Embryonic facial prominence (tissue), 1 donor: ENCODE data around the gene GABRG3.
A peak's percentile ranks its signal among the peaks of the same experiment; 100 is the strongest.
"Not testable (repeated sequence)": the region's sequence is repeated elsewhere in the genome, so short reads cannot be mapped to it uniquely, and the experiment has no call there.

Experiments
- DNase-seq: peaks from one replicate; pipeline ENCODE4 v3.0.0-alpha.2; 2016; ENCODE audit errors: extremely low spot score

Gene GABRG3

GRCh38 chr15:26996250-26996649, 25.3 kb downstream of the GABRG3 start:
- DNase-seq: no peak

- not testable (repeated sequence) for DNase-seq
Observed at GRCh38 chr15:27003003-27003402, 32.0 kb downstream of the GABRG3 start.

DNA sequence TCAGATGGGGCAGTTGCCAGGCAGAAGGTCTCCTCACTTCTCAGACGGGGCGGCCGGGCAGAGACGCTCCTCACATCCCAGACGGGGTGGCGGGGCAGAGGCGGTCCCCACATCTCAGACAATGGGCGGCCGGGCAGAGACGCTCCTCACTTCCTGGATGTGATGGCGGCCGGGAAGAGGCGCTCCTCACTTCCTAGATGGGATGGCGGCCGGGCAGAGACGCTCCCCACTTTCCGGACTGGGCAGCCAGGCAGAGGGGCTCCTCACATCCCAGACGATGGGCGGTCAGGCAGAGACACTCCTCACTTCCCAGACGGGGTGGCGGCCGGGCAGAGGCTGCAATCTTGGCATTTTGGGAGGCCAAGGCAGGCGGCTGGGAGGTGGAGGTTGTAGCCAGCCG, 33.2 kb downstream of the GABRG3 start:
- not testable (repeated sequence) for DNase-seq

GRCh38 chr15:27017168-27017809, 46.3 kb downstream of the GABRG3 start:
- DNase-seq: peak; percentile 71

DNA sequence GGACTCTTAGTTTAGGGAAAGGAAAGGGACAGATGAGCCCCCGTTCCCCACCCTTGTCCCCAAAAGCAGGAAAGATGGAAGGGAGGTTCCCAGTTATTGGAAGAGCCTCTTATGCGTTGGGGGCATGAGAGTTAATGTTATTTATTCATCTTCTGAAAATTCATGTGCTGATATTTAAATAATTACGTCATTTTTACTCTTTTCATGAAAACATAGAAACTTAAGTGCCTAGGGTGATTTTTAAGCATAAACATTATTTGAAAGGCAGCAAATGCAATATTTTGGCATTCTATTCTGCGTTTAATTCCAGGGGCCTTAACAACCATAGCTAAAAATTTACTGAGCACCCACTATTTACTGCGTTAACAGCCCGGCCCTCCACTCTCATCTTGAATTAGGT, 48.7 kb downstream of the GABRG3 start:
- DNase-seq: no peak

DNA sequence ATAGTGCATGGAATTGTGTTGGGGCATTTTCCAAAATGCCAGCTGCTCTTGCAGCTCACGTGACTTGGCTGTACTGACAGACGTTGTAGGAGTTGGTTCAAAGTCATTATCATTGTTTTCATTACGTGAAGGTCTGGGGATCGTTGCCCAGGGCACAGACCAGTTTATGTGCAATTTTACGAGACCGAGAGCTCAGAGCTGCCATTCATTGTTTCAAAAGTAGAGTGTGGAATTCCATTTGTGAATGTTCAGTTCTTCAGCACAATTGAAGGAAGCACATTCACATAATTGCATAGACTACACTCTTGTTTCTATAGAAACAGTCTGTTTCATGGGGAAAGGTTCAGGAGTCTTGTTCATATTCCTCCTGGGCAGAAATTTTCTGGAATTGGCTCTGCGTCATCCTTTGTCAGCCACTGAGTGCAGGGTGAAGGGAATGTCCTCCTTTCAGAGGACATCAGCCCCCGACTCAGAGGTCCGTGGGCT, 54.5 kb downstream of the GABRG3 start:
- no peak for DNase-seq

- DNase-seq: no peak
Observed at GRCh38 chr15:27027229-27027628, 56.2 kb downstream of the GABRG3 start.

DNA sequence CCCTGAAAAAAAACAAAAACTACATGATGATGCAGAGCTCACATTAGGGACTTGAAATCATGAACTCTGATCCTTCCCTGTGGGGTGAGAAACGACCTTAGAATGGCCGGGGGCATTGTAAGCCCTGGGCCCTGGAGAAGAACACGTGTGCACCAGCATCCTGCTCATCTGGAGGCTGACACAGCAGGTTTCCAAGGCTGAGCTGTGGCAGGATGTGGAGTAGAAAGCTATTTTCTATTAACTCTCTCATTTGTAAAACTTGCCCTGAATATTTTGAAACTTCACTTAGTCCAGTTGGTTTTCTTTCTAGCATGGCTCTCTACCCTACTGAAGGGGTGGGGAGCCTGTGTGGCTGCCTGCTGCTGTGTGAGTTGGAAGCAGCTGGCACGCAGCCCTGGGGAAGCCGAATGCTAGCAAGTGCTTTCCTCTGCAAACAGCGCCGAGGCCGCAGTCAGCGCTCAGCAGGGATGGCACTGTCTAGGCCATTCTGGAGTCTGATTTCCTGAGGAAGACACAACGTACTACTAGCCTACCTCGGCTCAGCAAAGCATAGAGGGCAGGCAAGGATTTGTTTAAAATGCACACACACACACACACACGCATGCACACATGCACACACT, 58.0 kb downstream of the GABRG3 start:
- DNase-seq: no peak

GRCh38 chr15:27036210-27036609, 65.2 kb downstream of the GABRG3 start:
- no peak for DNase-seq

DNA sequence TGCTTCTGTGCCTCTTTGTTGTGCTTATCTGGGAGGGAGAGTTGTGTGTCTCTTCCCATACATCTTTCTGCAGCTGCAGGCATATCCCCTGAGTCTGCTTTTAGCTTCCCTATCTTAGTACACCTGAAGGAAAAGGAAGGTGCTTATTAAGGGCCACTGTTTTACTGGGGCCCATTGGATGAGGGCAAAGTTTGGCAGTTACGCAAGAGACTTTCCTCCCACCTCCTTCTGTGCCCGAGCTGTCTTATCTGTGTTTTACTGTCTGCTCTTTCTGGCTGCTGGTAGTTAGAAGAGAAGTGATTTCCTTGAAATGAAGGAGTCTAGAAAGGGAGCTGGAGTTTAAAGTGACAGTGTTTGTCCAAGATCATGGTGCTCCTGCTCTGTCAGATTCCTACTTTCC, 66.5 kb downstream of the GABRG3 start:
- no peak for DNase-seq

- DNase-seq: no peak
Observed at GRCh38 chr15:27039152-27039551, 68.2 kb downstream of the GABRG3 start.

DNA sequence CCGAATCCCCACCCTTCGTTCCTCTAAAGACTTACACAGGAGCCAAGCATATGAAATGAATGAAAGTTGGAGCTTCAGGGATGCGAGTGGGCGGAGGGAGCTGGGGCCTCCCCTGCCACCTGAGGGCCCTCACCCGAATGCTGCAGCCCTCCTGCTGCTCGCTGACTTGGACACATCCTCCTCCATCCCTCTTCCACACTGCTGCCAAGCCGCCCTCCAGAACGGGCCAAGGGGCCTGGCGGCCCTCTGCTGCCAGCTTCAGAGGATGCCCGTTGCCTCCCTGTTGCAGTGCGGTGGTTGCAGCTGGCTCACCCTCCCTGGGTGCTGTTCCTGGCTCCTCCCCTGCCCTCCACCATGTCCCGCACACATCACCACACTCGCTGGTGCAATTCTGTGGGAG, 71.2 kb downstream of the GABRG3 start:
- no peak for DNase-seq

GRCh38 chr15:27042646-27043045, 71.7 kb downstream of the GABRG3 start:
- no peak for DNase-seq

DNA sequence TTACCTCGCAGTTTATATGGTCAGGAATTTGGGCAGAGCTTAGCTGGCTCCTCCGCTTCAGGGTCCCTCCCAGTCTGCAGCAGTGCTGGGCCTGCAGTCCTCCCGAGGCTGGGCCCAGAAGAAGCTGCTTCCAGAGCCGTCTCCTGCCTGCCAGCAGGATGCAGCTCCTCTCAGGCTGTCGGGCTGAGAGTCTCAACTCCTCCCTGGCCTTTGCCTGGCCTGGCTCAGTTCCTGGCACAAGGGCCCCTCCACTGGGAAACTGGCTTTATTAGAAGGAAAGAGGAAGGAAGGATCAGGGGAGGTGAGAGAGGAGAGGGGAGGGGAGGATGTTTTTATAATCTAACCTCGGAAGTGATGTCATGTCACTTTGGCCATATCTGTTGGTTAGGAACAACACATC, 72.8 kb downstream of the GABRG3 start:
- DNase-seq: no peak

- no peak for DNase-seq
Observed at GRCh38 chr15:27045796-27046195, 74.8 kb downstream of the GABRG3 start.

GRCh38 chr15:27046880-27047279, 75.9 kb downstream of the GABRG3 start:
- DNase-seq: no peak

- no peak for DNase-seq
Observed at GRCh38 chr15:27050163-27050562, 79.2 kb downstream of the GABRG3 start.

- DNase-seq: no peak
Observed at GRCh38 chr15:27054426-27054825, 83.4 kb downstream of the GABRG3 start.

- DNase-seq: no peak
Observed at GRCh38 chr15:27057904-27058645, 87.1 kb downstream of the GABRG3 start.

- DNase-seq: no peak
Observed at GRCh38 chr15:27058939-27059338, 88.0 kb downstream of the GABRG3 start.

GRCh38 chr15:27059610-27060202, 88.7 kb downstream of the GABRG3 start:
- no peak for DNase-seq

DNA sequence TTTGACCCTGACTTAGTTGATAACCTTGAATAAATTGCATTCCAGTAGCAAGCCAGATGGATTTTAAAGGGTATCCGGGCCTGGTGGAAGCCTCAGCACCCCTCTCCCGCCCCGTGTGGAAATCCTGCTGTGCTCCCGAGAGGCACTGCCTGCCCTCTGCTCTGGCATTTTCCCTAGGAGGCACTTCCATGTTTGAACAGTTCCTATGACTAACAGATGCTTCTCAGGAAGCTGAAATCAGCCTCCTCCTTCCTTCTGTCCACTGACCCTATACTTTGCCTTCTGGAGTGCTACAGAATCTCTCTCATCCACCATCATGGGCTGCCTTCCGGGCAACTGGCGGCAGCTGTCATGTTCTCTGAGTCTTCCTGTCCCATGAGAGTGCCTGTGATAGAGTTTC, 90.8 kb downstream of the GABRG3 start:
- DNase-seq: no peak

DNA sequence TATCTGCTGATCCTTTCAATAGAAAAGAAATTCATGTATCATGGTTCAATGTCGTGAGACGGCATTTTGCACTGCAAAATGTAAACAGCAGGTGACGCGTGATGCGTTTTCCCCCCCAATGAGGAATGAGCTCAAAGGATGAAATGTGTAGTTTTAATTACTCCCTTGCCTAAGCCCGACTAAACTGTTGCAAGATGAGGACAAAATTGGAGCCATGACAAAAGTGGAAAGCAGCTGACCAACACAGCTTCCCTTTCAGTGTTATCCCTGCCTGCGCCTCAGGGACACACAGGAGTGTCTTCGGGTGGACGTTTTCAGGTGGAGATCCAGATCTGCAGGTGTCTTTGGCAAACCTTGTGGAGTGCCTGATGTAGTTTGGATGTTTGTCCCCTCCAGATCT, 92.0 kb downstream of the GABRG3 start:
- DNase-seq: no peak
